Endothelial cell of umbilical vein (primary cell): ENCODE results near the gene VWA8. TPM values are rescaled to one million over a fixed set of nuclear protein-coding genes. Genes with fewer than 3 reads are reported as not detected.

Source experiments
- BruUV-seq: library from RNA; stranded (reverse); fragments of 400-500 nt; replicated peaks from 2 replicates; lab custom pipeline; 2021; lab: Mats Ljungman, UMichigan
- CTCF ChIA-PET: fragments of 300-600, 350-600 bp; sonication (Branson Sonifier 250); formaldehyde crosslinking; loops from one replicate; lab custom pipeline; 2021; ENCODE audit warnings: antibody characterized with exemption, inconsistent platforms; lab: Charles Lee
- POLR2A ChIA-PET: fragments of 300-600, 350-600 bp; sonication (Branson Sonifier 250); formaldehyde crosslinking; loops from one replicate; lab custom pipeline; 2021; ENCODE audit warnings: antibody characterized with exemption, inconsistent platforms; lab: Charles Lee
- DNase-seq: peaks from one replicate; pipeline ENCODE4 v3.0.0-alpha.2; 2011; ENCODE audit warnings: low read depth, low spot score
- FAIRE-seq: peaks from 2 replicates; lab custom pipeline; 2011; peaks lifted over from hg19 to GRCh38; lab: Jason Lieb, UNC
- H2AFZ ChIP-seq: 2 replicates; pipeline ENCODE4 v1.6.0; 2012; ENCODE audit warnings: low read depth, low read length, control low read depth, inconsistent platforms
- H3K27ac ChIP-seq: 2 replicates; pipeline ENCODE4 v1.5.1; 2011; ENCODE audit warnings: low read depth, mild to moderate bottlenecking, control low read depth, low read length, moderate library complexity; ENCODE audit not compliant: insufficient read depth
- H3K27me3 ChIP-seq, 2 experiments: 2 replicates each; pipeline versions ENCODE4 v1.6.0 to v1.6.1; 2011; ENCODE audit warnings: low read length in 2 of 2, mixed read lengths in 1 of 2; ENCODE audit not compliant: control insufficient read depth in 2 of 2, insufficient read depth in 2 of 2
- H3K36me3 ChIP-seq, 2 experiments: 2 replicates in 1 of 2; 3 replicates in 1 of 2; pipeline ENCODE4 v1.5.1; 2011; ENCODE audit warnings: low read length in 2 of 2, mild to moderate bottlenecking in 1 of 2, moderate library complexity in 1 of 2; ENCODE audit not compliant: control insufficient read depth in 2 of 2, insufficient read depth in 2 of 2; ENCODE audit errors: extremely low read depth in 1 of 2
- H3K4me1 ChIP-seq: 3 replicates; pipeline ENCODE4 v1.5.1; 2011; ENCODE audit warnings: mild to moderate bottlenecking, low read length; ENCODE audit not compliant: control insufficient read depth, insufficient read depth; ENCODE audit errors: extremely low read depth
- H3K4me2 ChIP-seq: 2 replicates; pipeline ENCODE4 v1.6.1; 2011; ENCODE audit warnings: low read length, control low read depth, mixed read lengths; ENCODE audit not compliant: insufficient read depth
- H3K4me3 ChIP-seq, 3 experiments: fragments of 200-600 bp in 1 of 3; sonication (generic), shearing (Covaris generic) in 1 of 3; replicated peaks in 1 of 3; 2 replicates each; pipeline ENCODE4 v1.5.1; 2011 to 2016; ENCODE audit warnings: control low read depth in 3 of 3, low read length in 3 of 3, mild to moderate bottlenecking in 2 of 3, inconsistent platforms in 1 of 3, low read depth in 1 of 3, moderate library complexity in 1 of 3; ENCODE audit not compliant: insufficient read depth in 1 of 3
- H3K79me2 ChIP-seq: 2 replicates; pipeline ENCODE4 v1.6.0; 2012; ENCODE audit warnings: low read length, inconsistent platforms; ENCODE audit not compliant: control insufficient read depth, insufficient read depth
- H3K9ac ChIP-seq: replicated peaks from 2 replicates; pipeline ENCODE3; 2011; ENCODE audit warnings: low read length, control low read depth; ENCODE audit not compliant: insufficient read depth; ENCODE audit errors: extremely low read depth
- H3K9me1 ChIP-seq: replicated peaks from 3 replicates; pipeline ENCODE4 v1.6.0; 2011; ENCODE audit warnings: mild to moderate bottlenecking, low read length; ENCODE audit not compliant: control insufficient read depth, insufficient read depth; ENCODE audit errors: extremely low read depth
- H3K9me3 ChIP-seq: replicated peaks from 2 replicates; pipeline ENCODE4 v1.5.1; 2012; ENCODE audit warnings: low read length, inconsistent platforms; ENCODE audit not compliant: control insufficient read depth, insufficient read depth
- H4K20me1 ChIP-seq: replicated peaks from 2 replicates; pipeline ENCODE3; 2011; ENCODE audit warnings: mild to moderate bottlenecking, low read length; ENCODE audit not compliant: control insufficient read depth, insufficient read depth; ENCODE audit errors: extremely low read depth
- EZH2 ChIP-seq: IDR thresholded peaks from 2 replicates; pipeline ENCODE4 v1.6.1; 2012; ENCODE audit warnings: borderline replicate concordance, low read depth, mild to moderate bottlenecking, moderate library complexity, low read length, inconsistent platforms; ENCODE audit not compliant: severe bottlenecking
- FOS ChIP-seq: IDR thresholded peaks from 2 replicates; pipeline ENCODE4 v1.6.1; 2011; ENCODE audit warnings: mild to moderate bottlenecking, low read length, moderate library complexity, borderline replicate concordance; ENCODE audit not compliant: insufficient read depth
- GATA2 ChIP-seq: IDR thresholded peaks from 2 replicates; pipeline ENCODE4 v1.7.0; 2011; ENCODE audit warnings: low read depth, mild to moderate bottlenecking, moderate library complexity, mixed read lengths, low read length; ENCODE audit not compliant: insufficient read length, insufficient read depth
- JUN ChIP-seq: IDR thresholded peaks from 2 replicates; pipeline ENCODE4 v1.6.1; 2011; ENCODE audit warnings: borderline replicate concordance, low read depth; ENCODE audit not compliant: insufficient read length, insufficient read depth
- MAX ChIP-seq: IDR thresholded peaks from 2 replicates; pipeline ENCODE4 v1.6.1; 2011; ENCODE audit not compliant: insufficient read depth, insufficient read length
- MYC ChIP-seq: IDR thresholded peaks from one replicate; pipeline ENCODE4 v1.6.1; 2011; ENCODE audit warnings: mild to moderate bottlenecking, low read depth, low read length
- POLR2AphosphoS5 ChIP-seq: IDR thresholded peaks from 2 replicates; pipeline ENCODE4 v1.6.1; 2012; ENCODE audit warnings: low read depth, mild to moderate bottlenecking, control low read depth, low read length, moderate library complexity; ENCODE audit not compliant: insufficient read depth
- dilution Hi-C: fragments of 300-500 bp; cut with MboI; formaldehyde crosslinking; loops from one replicate; pipeline ENCODE4 v1.15.0; 2019; ENCODE audit warnings: low sequenced_read_pairs; ENCODE audit not compliant: extremely low pct_ligation_motif_present
- intact Hi-C: fragments of 100-400 bp; cut with micrococcal nuclease; formaldehyde crosslinking; loops from one replicate; pipeline ENCODE4 v1.10.0; 2022
- polyA plus RNA-seq, 4 experiments: library from polyadenylated mRNA; depleted of rRNA in 3 of 4; stranded (reverse) in 3 of 4; unstranded in 1 of 4; fragments of >200 nt; gene quantifications; 2 replicates each; pipeline versions ENCODE4 v1.2.1 to v1.2.3, GENCODE V29; 2011 to 2012; ENCODE audit warnings: missing spikeins in 1 of 4
- total RNA-seq: library from RNA; stranded (reverse); gene quantifications from 2 replicates; pipeline ENCODE4 v1.2.3, GENCODE V29; 2021

The VWA8 gene
- total and polyA plus RNA-seq, 2 donors (not counting 3 experiments of a cell fraction or from before 2014, with no cell fraction given), result 2.9 to 11.3 TPM

GRCh38 chr13:41601718-41602445, 359.0 kb downstream of the VWA8 start:
- H3K79me2 ChIP-seq, result no peaks in the 10 kb centered on the region
- CTCF ChIA-PET, result no interaction called here
- no peak overlapping the region for H2AFZ ChIP-seq
- POLR2A ChIA-PET, result no interaction called here
- no peaks in the 10 kb centered on the region for H3K9me3 ChIP-seq
- peaks cover 7% of the 10 kb centered on the region for H3K4me1 ChIP-seq
- no peak overlapping the region for H3K4me3 ChIP-seq
- no peaks in the 10 kb centered on the region for H3K36me3 ChIP-seq
- H4K20me1 ChIP-seq, result no peaks in the 10 kb centered on the region
- no peaks in the 10 kb centered on the region for H3K27me3 ChIP-seq
- intact Hi-C loops (no loop called here), dilution Hi-C loops (no loop called here)
- TF ChIP-seq GATA2, result no peak
- no peak for TF ChIP-seq EZH2
- no peak for TF ChIP-seq JUN
- TF ChIP-seq FOS, result no peak
- TF ChIP-seq POLR2AphosphoS5, result no peak
- TF ChIP-seq MYC, result no peak
- no peak for TF ChIP-seq MAX
- no peak overlapping the region for H3K4me2 ChIP-seq
- DNase-seq (no peak), FAIRE-seq (no peak)
- H3K27ac ChIP-seq, result no peak overlapping the region
- no TSS peak for BruUV-seq
- H3K9ac ChIP-seq, result no peak overlapping the region
- no peaks in the 10 kb centered on the region for H3K9me1 ChIP-seq

GRCh38 chr13:41599619-41600018, 361.3 kb downstream of the VWA8 start:
- no peaks in the 10 kb centered on the region for H3K9me3 ChIP-seq
- H3K4me2 ChIP-seq, result no peak overlapping the region
- ChIA-PET CTCF (interaction anchor here (1.4 kb wide), 1 partner anchor 53 kb away, joined by 5 read pairs; no protein-coding TSS in a partner anchor), POLR2A (no interaction called here)
- dilution Hi-C loops (no loop called here), intact Hi-C loops (no loop called here)
- TF ChIP-seq MAX, result no peak
- TF ChIP-seq GATA2, result no peak
- no peak for FAIRE-seq
- H3K4me1 ChIP-seq, result peaks cover 17% of the 10 kb centered on the region
- H3K27me3 ChIP-seq, result no peaks in the 10 kb centered on the region
- no peaks in the 10 kb centered on the region for H3K9me1 ChIP-seq
- no peak overlapping the region for H3K27ac ChIP-seq
- no peak overlapping the region for H3K9ac ChIP-seq
- no peak overlapping the region for H3K4me3 ChIP-seq
- H2AFZ ChIP-seq, result no peak overlapping the region
- no peaks in the 10 kb centered on the region for H3K36me3 ChIP-seq
- no TSS peak for BruUV-seq
- H3K79me2 ChIP-seq, result no peaks in the 10 kb centered on the region
- no peaks in the 10 kb centered on the region for H4K20me1 ChIP-seq
- DNase-seq, result no peak
